GM18861 (cell line): ENCODE results near the gene CALML3.

ENCODE experiments used
- ATAC-seq: cut with Tn5 transposase; IDR thresholded peaks from one replicate; pipeline ENCODE4 v1.9.1; 2021; ENCODE audit not compliant: unreplicated experiment

The CALML3 gene

DNA sequence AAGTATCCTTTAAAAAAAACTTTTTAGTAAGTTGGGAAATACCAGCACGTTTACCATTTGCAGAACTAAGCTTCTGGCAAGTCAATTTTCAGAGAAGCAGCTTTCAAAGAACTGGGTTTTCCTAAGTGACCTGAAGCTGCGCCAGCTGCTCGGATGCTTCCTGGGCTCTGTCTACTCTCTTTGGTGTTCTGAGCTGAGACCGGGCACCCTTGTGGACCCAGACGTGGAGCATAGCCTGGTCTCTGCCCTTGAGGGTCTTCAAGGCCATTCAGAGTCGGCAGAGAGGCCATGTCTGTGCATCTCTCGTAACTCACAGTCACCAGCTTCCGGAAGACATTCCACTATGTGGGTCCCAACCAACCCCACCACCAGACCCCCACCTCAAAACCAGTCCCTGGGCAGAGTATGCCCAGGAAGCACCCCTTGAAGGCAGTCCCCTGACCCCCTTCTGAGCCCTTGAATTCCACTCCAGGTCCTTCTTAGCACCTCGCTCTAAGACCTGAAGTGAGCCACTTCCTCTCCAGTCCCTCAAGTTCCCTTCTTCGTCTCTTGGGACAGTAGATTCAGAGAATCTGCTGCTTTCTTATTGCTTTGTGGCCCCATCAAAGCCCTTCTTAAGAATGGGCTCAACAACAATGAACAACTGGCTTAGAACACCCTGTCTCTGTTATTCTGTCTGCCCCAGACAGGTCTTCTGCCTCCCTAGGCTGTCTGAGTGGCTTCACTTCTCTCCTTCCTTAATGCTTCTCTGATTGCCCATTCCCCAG lies 33.9 kb upstream of the CALML3 start:
- ATAC-seq = no peak

DNA sequence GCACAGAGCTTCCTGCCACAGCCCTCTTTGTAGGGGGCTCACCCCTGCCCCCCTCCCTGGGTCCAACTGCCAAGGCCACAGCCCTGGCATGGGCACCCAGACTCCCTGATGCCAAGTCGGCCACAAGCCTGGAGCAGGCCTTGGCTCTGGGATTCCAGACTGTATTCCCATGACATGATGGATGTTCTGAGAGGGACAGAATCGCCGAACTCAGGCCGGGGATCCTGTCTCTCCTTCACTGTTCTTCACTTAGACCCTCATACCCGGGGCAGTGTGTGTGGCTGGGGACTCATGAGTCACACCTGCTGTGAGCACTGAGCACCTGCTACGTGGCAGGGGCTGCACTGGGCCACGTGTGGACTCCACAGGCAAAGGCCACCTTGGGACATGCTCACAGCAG lies 33.3 kb upstream of the CALML3 start:
- ATAC-seq = no peak

DNA sequence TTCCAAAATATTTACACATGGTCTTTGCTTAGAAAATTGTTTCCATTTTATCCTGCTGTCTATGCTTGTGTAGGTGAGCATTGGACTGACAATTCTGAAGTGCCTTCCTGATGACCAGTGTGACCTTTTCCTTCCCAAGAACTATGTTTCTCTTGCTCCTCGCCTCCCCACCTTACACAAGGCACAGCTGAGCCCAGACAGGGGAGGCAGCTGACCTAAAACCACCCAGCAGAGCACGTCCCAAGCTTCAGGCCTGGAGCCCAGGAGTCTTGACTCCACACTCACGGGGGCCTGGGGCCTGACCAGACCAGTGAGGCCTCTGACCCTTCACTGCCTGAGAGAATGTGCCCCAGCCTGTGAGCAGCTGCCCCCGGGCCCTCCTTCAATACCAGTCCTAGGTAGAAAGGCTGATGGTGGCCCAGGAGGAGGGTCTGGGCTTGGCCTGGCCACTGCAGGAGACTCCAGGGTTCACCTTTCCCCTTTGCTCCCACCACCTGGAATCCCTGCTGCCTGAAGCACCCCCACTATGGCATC lies 32.4 kb upstream of the CALML3 start:
- ATAC-seq = no peak

DNA sequence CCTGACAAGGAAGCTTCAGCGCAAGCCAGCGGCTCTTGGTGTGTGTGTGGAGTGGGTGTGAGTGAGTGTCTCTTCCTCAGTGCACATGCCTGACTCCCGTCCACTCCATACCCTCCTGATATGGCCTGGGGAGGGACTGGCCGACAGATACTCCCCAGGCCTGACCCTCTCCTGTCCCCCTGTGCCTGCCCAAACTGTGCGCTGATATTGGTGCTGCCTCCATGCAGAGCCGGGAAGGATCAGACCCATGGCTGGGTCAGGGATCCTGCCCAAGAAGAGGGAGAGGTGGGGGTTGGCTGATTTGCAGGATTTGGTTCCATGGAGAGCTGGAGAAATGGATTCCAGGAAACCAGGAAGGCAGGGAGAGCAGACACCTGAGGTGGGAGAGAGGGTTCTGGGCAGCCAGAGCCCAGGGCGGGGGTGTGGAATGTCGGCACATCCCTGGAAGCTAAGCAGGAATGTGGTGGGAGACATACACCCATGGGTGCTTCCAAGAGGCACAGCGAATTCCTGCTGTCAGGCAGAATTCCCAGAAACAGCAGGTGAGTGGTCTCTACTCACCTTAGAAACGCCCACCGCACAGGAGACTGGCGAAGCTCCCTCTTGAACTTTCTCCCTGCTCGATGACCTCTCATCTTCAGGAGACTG lies 31.7 kb upstream of the CALML3 start:
- no peak for ATAC-seq

DNA sequence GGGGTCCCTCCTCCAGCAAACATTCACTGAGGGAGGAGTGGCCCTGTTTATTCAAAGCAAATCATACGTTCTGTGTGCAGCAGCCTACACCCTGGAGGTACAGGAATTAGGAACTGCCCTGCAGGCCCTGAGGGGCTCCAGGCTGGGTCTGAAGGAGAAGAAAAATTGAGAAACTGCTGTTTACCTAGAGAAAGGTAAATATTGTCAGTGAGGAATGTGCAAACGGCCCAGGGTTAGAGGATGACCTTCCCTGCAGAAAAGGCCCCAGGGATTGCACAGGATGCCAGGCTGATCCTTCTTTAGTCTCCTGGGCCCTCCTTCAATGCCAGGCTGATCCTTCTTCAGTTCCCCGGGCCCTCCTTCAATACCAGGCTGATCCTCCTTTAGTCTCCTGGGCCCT lies 31.1 kb upstream of the CALML3 start:
- no peak for ATAC-seq

DNA sequence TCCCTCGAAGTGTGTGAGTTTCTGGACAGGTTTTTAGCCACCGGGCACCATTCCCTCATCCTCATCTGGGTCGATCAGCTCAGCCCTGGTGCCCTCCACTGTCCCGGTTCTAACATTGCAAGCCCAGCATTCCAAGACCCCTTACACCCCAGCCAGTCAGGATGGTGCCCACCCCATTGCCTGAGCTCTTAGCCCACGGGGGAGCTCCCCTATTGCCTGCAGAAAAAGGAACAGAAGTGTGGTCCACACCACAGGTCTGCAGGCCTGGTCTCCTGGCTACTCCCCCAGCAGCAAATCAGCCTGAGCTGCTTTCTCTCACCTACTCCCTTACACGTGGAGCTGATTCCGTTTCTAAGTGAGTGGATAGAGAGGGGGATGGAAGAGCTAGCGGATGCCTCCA lies 30.1 kb upstream of the CALML3 start:
- ATAC-seq = no peak

DNA sequence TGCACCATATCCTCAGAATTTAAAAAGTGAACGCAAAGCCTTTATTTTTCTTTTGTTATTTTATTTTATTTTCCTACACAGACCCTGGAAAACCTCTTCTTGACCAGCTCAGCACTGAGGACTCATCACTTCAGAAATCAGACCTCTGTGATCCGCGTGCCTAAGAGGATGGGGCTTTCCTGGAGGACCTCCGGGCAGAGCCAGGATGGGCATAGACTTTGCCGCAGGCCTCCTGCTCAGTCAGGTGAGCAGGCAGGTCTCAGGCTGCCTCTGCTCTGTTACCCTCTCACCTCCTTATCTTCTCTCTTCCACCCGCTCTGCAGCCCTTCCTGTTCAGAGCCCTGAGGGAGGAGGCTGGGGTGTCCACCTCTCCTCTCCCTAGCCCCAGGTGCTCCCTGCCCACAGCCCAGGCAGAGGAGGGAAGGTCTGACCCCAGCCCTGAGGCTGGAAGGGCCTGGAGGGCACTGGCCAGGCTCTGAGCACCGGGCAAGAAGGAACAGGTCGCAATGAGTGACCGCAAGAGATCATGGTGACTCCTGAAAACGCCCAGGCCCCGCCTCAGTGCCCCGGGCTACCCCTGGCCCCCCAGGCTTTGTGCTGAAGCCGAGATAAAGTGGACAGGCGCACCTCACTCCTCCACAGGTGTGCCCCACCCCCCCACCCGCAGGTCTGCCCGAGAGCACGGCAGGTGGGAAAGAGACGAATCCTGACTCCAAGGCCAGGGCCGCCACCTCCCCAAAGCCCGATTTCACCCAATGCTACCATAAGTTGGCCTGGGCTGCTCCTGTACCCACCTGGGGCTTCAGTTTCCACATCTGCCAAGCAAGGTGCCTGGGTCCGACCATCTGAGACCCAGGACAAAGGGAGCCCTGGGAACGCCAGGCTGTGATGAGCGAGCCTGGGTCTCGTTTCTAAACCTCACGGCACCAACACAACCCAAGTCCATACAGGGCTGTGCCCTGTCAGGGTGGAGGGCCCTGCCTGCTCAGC lies 28.2 kb upstream of the CALML3 start:
- ATAC-seq = no peak

DNA sequence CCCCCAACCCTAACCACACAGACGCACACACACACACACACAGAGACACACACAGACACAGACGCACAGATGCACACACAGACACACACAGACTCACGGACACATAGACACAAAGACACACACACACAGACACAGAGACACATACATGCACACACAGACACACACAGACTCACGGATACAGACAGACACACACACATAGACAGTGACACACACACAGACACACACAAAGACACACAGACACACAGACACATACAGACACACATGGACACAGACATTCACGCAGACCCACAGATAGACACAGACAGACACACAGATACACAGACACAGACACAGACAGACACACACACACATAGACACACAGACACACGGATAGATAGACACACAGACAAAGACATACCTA lies 27.5 kb upstream of the CALML3 start:
- ATAC-seq = no peak

DNA sequence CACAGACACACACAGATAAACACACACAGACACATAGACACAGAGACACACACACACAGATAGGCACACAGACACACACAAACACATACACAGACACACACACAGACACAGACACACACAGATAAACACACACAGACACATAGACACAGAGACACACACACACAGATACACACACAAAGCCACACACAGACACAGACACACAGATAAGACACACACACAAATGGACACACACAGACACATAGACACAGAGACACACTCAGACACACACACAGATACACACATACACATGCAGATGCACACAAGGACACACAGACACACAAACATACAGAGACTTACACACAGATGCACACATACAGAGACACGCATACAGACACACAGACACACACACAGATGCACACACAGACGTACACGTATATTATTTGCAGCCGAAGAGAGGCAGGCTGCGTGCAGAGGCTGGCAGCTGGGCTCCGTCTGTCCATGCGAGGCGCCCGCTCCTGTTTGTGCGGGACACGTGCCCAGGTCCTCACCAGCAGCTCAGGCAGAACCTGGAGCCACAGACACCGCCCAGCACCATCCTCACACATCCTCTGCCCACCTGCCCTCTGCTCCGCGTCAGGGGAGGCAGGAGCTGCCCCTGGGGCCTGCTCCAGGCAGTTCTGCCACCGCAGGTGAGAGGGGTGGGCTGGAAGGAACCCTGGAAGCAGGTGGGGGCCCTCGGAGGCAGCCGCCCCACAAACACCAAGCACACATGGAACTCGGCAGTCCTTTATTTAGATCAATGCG lies 26.6 kb upstream of the CALML3 start:
- ATAC-seq = no peak

DNA sequence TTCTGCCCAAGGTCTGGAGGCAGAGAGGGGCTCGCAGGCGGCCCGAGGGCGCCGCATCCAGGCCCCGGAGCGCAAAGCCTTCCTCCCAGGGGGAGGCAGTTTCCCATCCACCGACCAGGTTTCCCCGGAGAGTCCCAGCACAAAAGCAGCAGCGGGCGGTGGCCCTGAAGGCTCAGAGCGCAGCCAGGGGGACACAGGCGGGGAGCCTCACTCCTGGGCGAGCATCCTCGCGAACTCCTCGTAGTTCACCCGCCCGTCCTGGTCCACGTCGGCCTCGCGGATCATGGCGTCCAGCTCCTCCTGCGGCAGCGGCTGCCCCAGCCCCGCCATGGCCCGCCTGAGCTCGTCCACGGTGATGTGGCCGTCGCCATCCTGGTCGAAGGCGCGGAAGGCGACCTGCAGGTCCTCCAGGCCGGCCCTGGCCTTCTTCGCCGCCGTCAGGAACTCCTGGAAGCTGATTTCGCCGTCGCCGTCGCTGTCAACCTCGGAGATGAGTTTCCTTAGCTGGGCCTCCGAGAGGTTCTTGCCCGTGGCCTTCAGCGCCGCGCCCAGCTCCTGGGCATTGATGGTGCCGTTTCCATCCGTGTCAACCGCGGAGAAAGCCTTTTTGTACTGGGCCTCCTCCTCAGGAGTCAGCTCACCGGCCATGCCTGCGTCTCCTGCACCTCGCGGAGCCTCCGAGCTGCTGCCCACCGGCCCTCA lies 25.8 kb upstream of the CALML3 start:
- no peak for ATAC-seq

DNA sequence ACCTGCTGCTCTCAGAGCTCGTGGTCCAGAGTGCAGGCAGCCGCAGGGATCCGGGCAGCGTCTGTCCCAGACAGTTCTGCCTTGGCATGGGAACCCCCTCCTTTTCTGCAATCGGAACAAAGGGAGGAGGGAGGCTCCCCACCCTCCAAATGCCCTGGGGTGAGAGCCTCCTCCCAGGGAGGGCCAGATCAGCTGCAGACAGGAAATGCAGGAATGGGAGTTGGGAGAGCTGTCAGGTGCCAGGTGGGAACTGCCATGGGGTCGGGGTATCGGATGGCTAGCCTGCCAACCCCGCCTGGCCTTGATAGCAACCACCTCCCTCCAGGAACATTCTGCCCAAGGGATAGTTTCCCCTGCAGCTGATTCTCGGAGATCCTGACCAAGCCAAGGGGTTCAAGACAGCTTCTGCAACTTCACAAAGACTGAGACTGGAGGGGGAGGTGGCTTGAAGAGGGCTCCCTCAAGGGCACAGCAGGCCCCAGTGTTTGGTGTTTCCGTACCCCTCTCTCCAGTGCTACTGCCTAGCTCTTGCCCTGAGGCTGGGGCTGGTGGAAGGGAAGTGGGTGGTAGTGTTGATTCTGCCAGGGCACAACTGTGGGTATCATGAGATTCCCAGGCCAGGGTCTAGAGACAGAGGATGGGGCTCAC lies 25.1 kb upstream of the CALML3 start, which contains the start of gene CALML5:
Gene CALML5 (minus strand): TSS at position 78 of the 648 bp plus-strand sequence. CDS start 132 bp downstream, outside the sequence.
- no peak for ATAC-seq

DNA sequence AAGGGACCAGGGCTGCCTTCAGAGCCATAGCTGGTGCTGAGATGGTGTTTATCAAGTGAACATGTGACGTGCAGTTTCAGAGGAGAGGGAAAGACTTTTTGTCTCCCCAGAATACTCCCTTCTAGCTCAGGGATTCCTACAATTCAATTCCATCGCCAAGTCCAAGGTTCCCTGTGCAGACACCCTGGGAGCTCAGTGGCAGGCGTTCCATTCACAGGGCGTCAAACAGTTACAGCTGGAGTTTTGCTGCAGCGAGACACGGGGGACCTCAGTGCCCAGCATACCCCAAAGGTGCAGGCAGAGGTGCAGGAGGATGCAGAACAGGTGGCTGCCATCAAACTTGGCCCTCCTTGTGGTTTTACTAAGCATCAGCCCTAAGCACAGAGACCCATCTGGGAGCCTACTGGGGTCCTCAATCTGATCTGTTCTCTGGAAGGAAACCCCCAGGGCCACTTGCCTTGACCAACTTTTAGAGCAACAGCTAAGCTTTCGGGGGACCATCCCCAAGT lies 24.5 kb upstream of the CALML3 start:
- ATAC-seq = no peak

DNA sequence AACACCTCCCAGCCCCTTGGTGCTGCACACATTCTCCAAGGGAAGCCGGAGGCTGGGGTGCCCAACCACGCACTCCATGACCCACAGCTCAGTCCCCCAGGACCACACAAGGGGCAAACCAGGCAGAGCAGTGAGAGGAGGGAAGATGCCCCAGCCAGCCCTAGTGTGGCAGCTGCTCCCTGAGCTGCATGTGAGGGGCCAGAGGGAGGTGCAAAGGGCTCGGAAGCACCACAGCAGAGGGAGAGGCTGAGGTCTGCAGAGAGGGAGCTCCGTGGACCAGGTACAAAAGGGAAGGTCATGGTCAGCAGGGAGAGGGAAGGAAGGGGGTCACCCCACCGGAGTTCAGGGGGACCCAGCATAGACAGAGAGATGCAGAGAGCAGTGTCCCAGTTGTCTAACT lies 23.9 kb upstream of the CALML3 start:
- ATAC-seq = no peak

DNA sequence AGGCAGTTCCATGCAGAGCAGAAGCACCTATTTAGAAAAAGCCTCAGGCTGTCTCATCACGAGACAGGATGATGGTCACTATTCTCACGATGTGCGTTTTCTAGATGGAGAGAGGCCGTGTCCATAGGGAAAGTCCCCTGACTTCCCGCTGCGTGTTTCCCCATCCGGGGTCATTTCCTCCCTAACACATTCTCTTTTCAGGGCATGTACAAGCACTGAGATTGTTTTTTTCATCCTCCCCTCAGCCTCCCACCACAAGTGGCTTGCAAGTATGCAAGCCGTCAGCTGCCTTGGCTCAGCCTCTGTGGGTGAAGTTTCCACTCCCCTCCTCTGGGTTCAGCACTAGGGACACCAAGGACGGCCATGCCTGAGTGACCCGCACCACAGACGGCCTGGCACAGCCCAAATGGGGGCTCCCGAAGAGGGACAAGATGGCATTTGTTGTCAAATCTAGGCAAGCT lies 22.7 kb upstream of the CALML3 start:
- ATAC-seq = no peak

DNA sequence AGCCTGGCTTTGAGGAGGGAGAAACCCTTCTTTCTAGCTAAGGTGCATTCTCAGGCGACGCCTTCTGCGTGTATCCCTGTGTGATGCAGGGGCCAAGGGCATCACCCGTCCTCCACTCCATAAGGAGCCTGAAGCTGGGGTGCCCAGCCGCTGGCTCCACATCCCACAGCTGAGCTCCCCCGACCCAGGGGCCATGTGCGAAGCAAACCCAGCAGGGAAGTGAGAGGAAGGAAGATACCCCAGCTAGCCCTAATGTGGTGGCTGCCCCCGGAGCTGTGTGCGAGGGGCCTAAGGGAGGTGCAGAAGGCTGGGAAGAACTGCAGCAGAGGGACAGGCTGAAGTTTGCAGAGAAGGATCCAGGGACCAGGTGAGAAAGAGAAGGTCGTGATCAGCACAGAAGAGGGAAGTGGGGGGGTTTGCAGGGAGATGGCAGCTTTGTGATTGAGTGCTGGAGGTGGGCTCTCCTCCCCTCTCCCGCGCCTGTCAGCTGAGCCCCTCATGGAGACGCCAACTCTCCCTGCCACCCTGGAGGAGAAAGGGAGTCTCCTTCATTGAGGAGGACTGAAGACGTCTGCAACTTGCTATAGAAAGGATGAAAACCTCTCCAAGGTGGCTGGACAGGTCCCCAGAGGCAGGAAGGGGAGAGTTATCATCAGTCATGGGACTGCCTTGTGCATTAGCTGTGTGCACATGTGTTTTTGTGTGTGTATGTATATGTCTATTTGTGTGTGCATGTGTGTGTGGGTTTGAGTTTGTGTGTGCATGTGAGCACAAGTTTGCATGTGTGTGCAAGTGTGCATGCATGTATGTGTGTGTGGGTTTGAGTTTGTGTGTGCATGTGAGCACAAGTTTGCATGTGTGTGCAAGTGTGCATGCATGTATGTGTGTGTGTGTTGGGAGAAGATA lies 21.9 kb upstream of the CALML3 start:
- ATAC-seq = no peak

DNA sequence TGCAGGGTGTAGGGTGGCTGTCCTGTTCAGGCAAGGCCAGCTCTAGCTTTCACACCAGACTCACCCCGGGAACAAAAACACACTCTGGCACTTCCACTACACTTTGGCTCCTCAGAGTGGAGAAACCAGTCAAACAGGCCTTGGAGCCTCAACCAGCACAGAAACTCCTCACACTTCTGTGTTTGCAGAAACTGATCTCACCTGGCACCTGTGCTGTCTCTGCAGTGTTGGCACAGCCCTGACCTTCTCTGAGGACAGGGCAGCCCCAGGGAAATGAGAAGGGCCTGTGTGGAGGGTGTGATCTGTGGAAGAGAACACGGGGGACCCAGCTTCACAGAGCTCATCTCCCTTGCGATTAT lies 21.3 kb upstream of the CALML3 start:
- ATAC-seq = no peak

DNA sequence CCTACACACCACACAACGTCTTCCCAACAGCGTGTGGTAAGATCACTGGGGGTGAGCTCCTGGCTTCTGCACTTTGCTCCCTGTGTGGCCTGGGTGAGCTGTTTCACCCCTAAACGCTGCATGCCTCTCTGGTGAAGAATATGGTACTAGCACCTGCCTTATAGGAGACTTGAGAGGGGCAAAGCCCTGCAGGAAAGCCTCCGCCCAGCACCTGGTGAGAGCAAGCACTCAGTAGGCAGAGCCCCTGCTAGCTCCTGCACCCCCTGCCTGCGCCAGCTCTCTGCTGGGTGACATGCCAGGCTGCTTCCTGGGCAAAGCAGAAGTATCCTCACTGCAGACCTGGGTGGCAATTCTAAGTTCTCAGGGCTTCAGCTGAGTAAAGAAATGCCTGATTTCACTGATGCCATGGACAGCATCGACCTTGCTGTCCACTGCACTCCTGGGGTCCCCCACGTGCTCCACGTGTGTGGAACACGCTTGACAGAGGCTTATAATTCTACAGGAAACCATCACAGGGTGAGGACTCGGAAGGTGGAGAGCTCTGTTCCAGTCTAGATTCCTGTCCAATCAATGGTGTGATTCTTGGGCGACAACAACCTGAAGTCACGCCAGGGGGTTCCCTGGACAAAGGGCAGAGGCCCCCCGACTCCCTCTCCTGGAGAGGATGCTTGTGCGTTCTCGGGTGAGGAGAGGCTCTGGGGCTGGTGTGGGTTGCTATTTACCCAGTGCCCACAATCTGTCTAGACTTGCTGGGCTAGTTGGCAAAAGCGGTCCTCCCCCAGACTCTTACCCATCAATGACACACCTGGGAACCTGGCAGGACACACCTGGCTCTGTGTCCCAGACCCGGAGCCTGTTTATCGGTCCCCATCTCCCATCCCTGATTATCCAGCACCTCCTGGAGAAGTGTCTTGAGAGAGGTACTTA lies 20.4 kb upstream of the CALML3 start:
- no peak for ATAC-seq
